T-cell (primary cell): Measurements from ENCODE around the gene NDUFB10. TPM values are rescaled to one million over a fixed set of nuclear protein-coding genes. Genes with fewer than 3 reads are reported as not detected.

ENCODE experiments used
- ATAC-seq, 4 experiments: fragments of 200-7000 bp in 3 of 4; fragments of 150-1000 bp in 1 of 4; cut with Tn5 transposase; replicated peaks in 1 of 4; 1 replicate in 3 of 4; 2 replicates in 1 of 4; pipeline ENCODE4 v1.10.0; 2021; ENCODE audit warnings: moderate library complexity in 3 of 4, mild to moderate bottlenecking in 2 of 4, moderate number of reproducible peaks in 1 of 4
- CTCF ChIA-PET, 2 donors: fragments of 300-600 bp; sonication (Branson Sonifier 250); formaldehyde crosslinking; loops; one replicate each; lab custom pipeline; 2022; ENCODE audit warnings: antibody characterized with exemption in 2 of 2; lab: Charles Lee
- POLR2A ChIA-PET, 2 donors: fragments of 300-600 bp; sonication (Branson Sonifier 250); formaldehyde crosslinking; loops; one replicate each; lab custom pipeline; 2022; ENCODE audit warnings: antibody characterized with exemption in 2 of 2; lab: Charles Lee
- DNase-seq, 35 experiments: peaks; one replicate each; pipeline versions ENCODE4 v3.0.0 to v3.0.0-alpha.2; 2013 to 2023
- H3K27ac ChIP-seq: one replicate; pipeline ENCODE4 v1.5.1; 2013; ENCODE audit warnings: low read length
- H3K27me3 ChIP-seq, 2 experiments: replicated peaks in 1 of 2; 1 replicate in 1 of 2; 2 replicates in 1 of 2; pipeline versions ENCODE4 v1.6.1 to v1.7.0; 2013; ENCODE audit warnings: low read length in 1 of 2, mixed read lengths in 1 of 2; ENCODE audit not compliant: control insufficient read depth in 2 of 2, insufficient read depth in 2 of 2; ENCODE audit errors: extremely low read depth in 1 of 2
- H3K36me3 ChIP-seq, 2 donors: 1 replicate in 1 of 2; 2 replicates in 1 of 2; pipeline versions ENCODE4 v1.6.1 to v1.7.0; 2013; ENCODE audit warnings: low read length in 1 of 2; ENCODE audit not compliant: control insufficient read depth in 2 of 2, insufficient read depth in 1 of 2; ENCODE audit errors: extremely low read depth in 1 of 2
- H3K4me1 ChIP-seq, 2 experiments: 1 replicate in 1 of 2; 2 replicates in 1 of 2; pipeline versions ENCODE4 v1.6.1 to v1.7.0; 2013; ENCODE audit warnings: low read length in 2 of 2, mixed read lengths in 1 of 2; ENCODE audit not compliant: insufficient read depth in 2 of 2, control insufficient read depth in 1 of 2; ENCODE audit errors: extremely low read depth in 1 of 2
- H3K4me3 ChIP-seq, 2 donors: 1 replicate in 1 of 2; 2 replicates in 1 of 2; pipeline versions ENCODE4 v1.5.1 to v1.7.0; 2013; ENCODE audit warnings: mild to moderate bottlenecking in 2 of 2, low read length in 1 of 2, moderate library complexity in 1 of 2; ENCODE audit not compliant: control insufficient read depth in 1 of 2; ENCODE audit errors: extremely low read depth in 1 of 2
- H3K9me3 ChIP-seq: 2 replicates; pipeline ENCODE4 v1.7.0; 2013
- H3K27ac Mint-ChIP-seq, 2 donors: one replicate each; pipeline ENCODE4 v1.8.0; 2020 to 2021; ENCODE audit warnings: mild to moderate bottlenecking in 2 of 2, mixed read lengths in 2 of 2
- H3K27me3 Mint-ChIP-seq, 2 donors: one replicate each; pipeline ENCODE4 v1.8.0; 2021 to 2022; ENCODE audit warnings: mixed read lengths in 2 of 2
- H3K36me3 Mint-ChIP-seq: one replicate; pipeline ENCODE4 v1.8.0; 2021; ENCODE audit warnings: mixed read lengths
- H3K4me1 Mint-ChIP-seq, 3 donors: one replicate each; pipeline ENCODE4 v1.8.0; 2020 to 2022; ENCODE audit warnings: mixed read lengths in 3 of 3, mild to moderate bottlenecking in 1 of 3
- H3K4me3 Mint-ChIP-seq, 3 donors: one replicate each; pipeline ENCODE4 v1.8.0; 2020 to 2022; ENCODE audit warnings: mild to moderate bottlenecking in 3 of 3, mixed read lengths in 3 of 3, moderate library complexity in 3 of 3
- H3K9me3 Mint-ChIP-seq, 3 donors: one replicate each; pipeline ENCODE4 v1.8.0; 2020 to 2022; ENCODE audit warnings: mixed read lengths in 3 of 3
- WGBS: methylation state at CpG from one replicate; pipeline ENCODE4 v1.1.5; 2013; ENCODE audit warnings: missing lambda C conversion rate; ENCODE audit not compliant: insufficient coverage; 5-methylcytosine and 5-hydroxymethylcytosine counted together
- total RNA-seq, 35 experiments: library from RNA in 6 of 35; stranded (reverse) in 6 of 35; fragments of 120-200 nt in 1 of 35; gene quantifications; one replicate each; pipeline versions ENCODE4 v1.2.1 to v1.2.4 and lab custom pipeline; 2013 to 2026

NDUFB10 gene
- total RNA-seq, 5 donors from 2014 or later (not counting 1 experiment from before 2014, with no cell fraction given): 46.3 to 96.5 (median 84.4) TPM

GRCh38 chr16:1989209-1990100, 30.1 kb downstream of the NDUFB10 start, which contains the start of gene SYNGR3:
Gene SYNGR3, plus strand, starts transcription at chr16:1989970. Its CDS starts 133 bp downstream, at chr16:1990103.
- H3K4me1 ChIP-seq: peaks cover 16 to 41% of the 10 kb centered on the region in 2 experiments
- H3K9me3 ChIP-seq: no peaks in the 10 kb centered on the region
- Mint-ChIP-seq H3K4me1 (peaks cover 7 to 38% (median 27%) of the 10 kb centered on the region in 3 donors), H3K27ac (no peak within 1 kb of the TSS), H3K9me3 (no peaks in the 10 kb centered on the region), H3K36me3 (peaks cover 5% of the 10 kb centered on the region), H3K27me3 (peaks cover 5 to 14% of the 10 kb centered on the region in 2 donors), H3K4me3 (peak within 1 kb of the TSS; percentile 73 to 77 (median 75))
- WGBS: 3% methylated on average over 52 of the region's 67 CpGs
- peaks cover 3 to 7% of the 10 kb centered on the region in 2 donors for H3K36me3 ChIP-seq
- ChIA-PET CTCF (no interaction called here), POLR2A (interaction anchor here in 1 of 2 donors (1.4 kb wide), 1 partner anchor 25 kb away, joined by 3 read pairs; the partner anchor contains the start of gene RPS2)
- DNase-seq: peak in 1 of 35 experiments; percentile 28
- peaks cover 3 to 35% of the 10 kb centered on the region in 2 experiments for H3K27me3 ChIP-seq
- H3K4me3 ChIP-seq: peak within 1 kb of the TSS; percentile 52 to 58
- ATAC-seq: no peak
- no peak within 1 kb of the TSS for H3K27ac ChIP-seq

GRCh38 chr16:1990101-1990350, 30.7 kb downstream of the NDUFB10 start:
- Mint-ChIP-seq H3K4me3 (peak overlapping the region in 1 of 3 donors; percentile 73), H3K36me3 (peaks cover 5% of the 10 kb centered on the region), H3K4me1 (peaks cover 7 to 33% (median 22%) of the 10 kb centered on the region in 3 donors), H3K27ac (no peak overlapping the region), H3K9me3 (no peaks in the 10 kb centered on the region), H3K27me3 (peaks cover 5 to 14% of the 10 kb centered on the region in 2 donors)
- no peak for DNase-seq
- peaks cover 3 to 7% of the 10 kb centered on the region in 2 donors for H3K36me3 ChIP-seq
- no peak overlapping the region for H3K4me3 ChIP-seq
- ChIA-PET POLR2A (no interaction called here), CTCF (no interaction called here)
- peaks cover 16 to 36% of the 10 kb centered on the region in 2 experiments for H3K4me1 ChIP-seq
- WGBS: 3% methylated on average over 8 of the region's 25 CpGs
- H3K27ac ChIP-seq: no peak overlapping the region
- H3K9me3 ChIP-seq: no peaks in the 10 kb centered on the region
- peaks cover 3 to 35% of the 10 kb centered on the region in 2 experiments for H3K27me3 ChIP-seq
- ATAC-seq: no peak

GRCh38 chr16:1990351-1991134, 31.2 kb downstream of the NDUFB10 start:
- ATAC-seq (no peak), DNase-seq (peak in 5 of 35 experiments; percentile 32 to 56 (median 50))
- Mint-ChIP-seq H3K4me1 (peaks cover 7 to 30% (median 19%) of the 10 kb centered on the region in 3 donors), H3K27me3 (peaks cover 5 to 14% of the 10 kb centered on the region in 2 donors), H3K36me3 (peaks cover 5% of the 10 kb centered on the region), H3K27ac (peak overlapping the region in 1 of 2 donors; percentile 39), H3K4me3 (peak overlapping the region; percentile 73 to 77 (median 75)), H3K9me3 (no peaks in the 10 kb centered on the region)
- ChIA-PET CTCF (no interaction called here), POLR2A (interaction anchor here in 1 of 2 donors (0.9 kb wide), 1 partner anchor 20 kb away, joined by 3 read pairs; no protein-coding TSS in a partner anchor)
- peaks cover 0 to 7% of the 10 kb centered on the region in 2 donors for H3K36me3 ChIP-seq
- peaks cover 3 to 35% of the 10 kb centered on the region in 2 experiments for H3K27me3 ChIP-seq
- no peaks in the 10 kb centered on the region for H3K9me3 ChIP-seq
- H3K27ac ChIP-seq: no peak overlapping the region
- peak overlapping the region; percentile 52 to 58 for H3K4me3 ChIP-seq
- peaks cover 16 to 30% of the 10 kb centered on the region in 2 experiments for H3K4me1 ChIP-seq
- 6% methylated on average over 28 of the region's 50 CpGs for WGBS

GRCh38 chr16:1991135-1991551, 31.8 kb downstream of the NDUFB10 start:
- Histone ChIP-seq H3K36me3 (peaks cover 0 to 3% of the 10 kb centered on the region in 2 donors), H3K4me3 (peak overlapping the region; percentile 52 to 58), H3K27ac (peak overlapping the region; percentile 68), H3K4me1 (peaks cover 16 to 30% of the 10 kb centered on the region in 2 experiments), H3K27me3 (peaks cover 3 to 35% of the 10 kb centered on the region in 2 experiments), H3K9me3 (no peaks in the 10 kb centered on the region)
- ChIA-PET POLR2A (interaction anchor here in 1 of 2 donors (0.9 kb wide), 1 partner anchor 20 kb away, joined by 3 read pairs; no protein-coding TSS in a partner anchor), CTCF (no interaction called here)
- peak overlapping the region; percentile 73 to 77 (median 75) for H3K4me3 Mint-ChIP-seq
- peaks cover 5 to 14% of the 10 kb centered on the region in 2 donors for H3K27me3 Mint-ChIP-seq
- DNase-seq (peak in 25 of 35 experiments; percentile 15 to 75 (median 46)), ATAC-seq (peak; percentile 21 to 38 (median 30))
- peaks cover 7 to 30% (median 19%) of the 10 kb centered on the region in 3 donors for H3K4me1 Mint-ChIP-seq
- H3K36me3 Mint-ChIP-seq: peaks cover 5% of the 10 kb centered on the region
- no peaks in the 10 kb centered on the region for H3K9me3 Mint-ChIP-seq
- WGBS: under 1% methylated on average over 18 of the region's 18 CpGs
- H3K27ac Mint-ChIP-seq: peak overlapping the region; percentile 12 to 57

GRCh38 chr16:1991588-1991947, 32.2 kb downstream of the NDUFB10 start:
- no peaks in the 10 kb centered on the region for H3K36me3 ChIP-seq
- H3K27me3 ChIP-seq: peaks cover 3 to 35% of the 10 kb centered on the region in 2 experiments
- Mint-ChIP-seq H3K9me3 (no peaks in the 10 kb centered on the region), H3K4me1 (peaks cover 7 to 29% (median 19%) of the 10 kb centered on the region in 3 donors), H3K36me3 (peaks cover 1% of the 10 kb centered on the region), H3K27me3 (peaks cover 5 to 14% of the 10 kb centered on the region in 2 donors), H3K4me3 (peak overlapping the region; percentile 73 to 77 (median 75)), H3K27ac (peak overlapping the region; percentile 12 to 57)
- peak overlapping the region; percentile 35 to 52 for H3K4me3 ChIP-seq
- WGBS: 10% methylated on average over 20 of the region's 22 CpGs
- H3K27ac ChIP-seq: peak overlapping the region; percentile 68
- DNase-seq: no peak
- ATAC-seq: no peak
- H3K4me1 ChIP-seq: peaks cover 16 to 30% of the 10 kb centered on the region in 2 experiments
- ChIA-PET CTCF (interaction anchor here in 1 of 2 donors (1.1 kb wide), 1 partner anchor 27 kb away, joined by 3 read pairs; the partner anchor contains the start of gene RPS2), POLR2A (interaction anchor here in 1 of 2 donors (0.6 to 1.4 kb wide), 4 partner anchors 21 to 230 kb away, joined by 3 to 9 read pairs (median 4); partner anchors contain the start of gene RPS2)
- no peaks in the 10 kb centered on the region for H3K9me3 ChIP-seq
